ENCODE results near the gene ADAP1. TPM values are rescaled to one million over a fixed set of nuclear protein-coding genes. Genes with fewer than 3 reads are reported as not detected.

The ADAP1 gene
- total and polyA plus RNA-seq, 2 of the 8 experiments (the other 6 are each of a cell fraction or from before 2014, with no cell fraction given), result 5.8 to 6.1 TPM

GRCh38 chr7:967361-968082 is 13.0 kb upstream of the ADAP1 start:
- Histone ChIP-seq H3K56ac (replicated peaks; ENCODE audit: insufficient read length, low read depth, low read length) (no peak overlapping the region), H3K14ac (ENCODE audit: insufficient read length) (no peak overlapping the region), H3K9ac (replicated peaks in 1 of 4; ENCODE audit: extremely low read depth in 1 of 4, low read depth in 3 of 4, low read length in 3 of 4) (no peak overlapping the region), H3K4ac (replicated peaks; ENCODE audit: insufficient read length, low read depth, low read length) (no peak overlapping the region), H3K23me2 (ENCODE audit: low read depth, low read length) (no peaks in the 10 kb centered on the region), H3K23ac (ENCODE audit: insufficient read length) (no peak overlapping the region), H2BK15ac (ENCODE audit: low read length) (no peak overlapping the region), H2BK12ac (ENCODE audit: low read depth, low read length) (no peak overlapping the region), H2AK5ac (ENCODE audit: low read depth, low read length) (no peak overlapping the region), H2BK20ac (ENCODE audit: low read length) (no peak overlapping the region), H3K4me3 (ENCODE audit: extremely low read depth in 1 of 4, insufficient read depth in 2 of 4, low read depth in 3 of 4, low read length in 4 of 4) (no peak overlapping the region), H3K36me3 (ENCODE audit: control insufficient read depth in 2 of 4, insufficient read depth in 4 of 4, low read length in 3 of 4) (peaks cover 4 to 39% (median 19%) of the 10 kb centered on the region in 4 experiments), H4K8ac (ENCODE audit: extremely low read depth, insufficient read depth, low read length) (peak overlapping the region; percentile 22; the same call in 1 of the 2 replicates), H2AFZ (ENCODE audit: low read length) (no peak overlapping the region), H2BK5ac (ENCODE audit: low read depth, low read length) (no peak overlapping the region), H4K20me1 (replicated peaks in 1 of 2; ENCODE audit: control insufficient read depth in 1 of 2, insufficient read depth in 2 of 2, low read length in 2 of 2) (peaks cover 4 to 20% of the 10 kb centered on the region in 2 experiments), H3K4me2 (ENCODE audit: insufficient read depth in 1 of 2, low read depth in 2 of 2, low read length in 2 of 2) (no peak overlapping the region), H3K18ac (ENCODE audit: extremely low read depth, low read length) (no peak overlapping the region), H3K9me3 (ENCODE audit: insufficient read depth in 2 of 2, low read depth in 1 of 2, low read length in 1 of 2) (no peaks in the 10 kb centered on the region; a peak in 1 of 4 replicates), H2BK120ac (replicated peaks; ENCODE audit: low read depth, low read length) (no peak overlapping the region), H3K79me2 (ENCODE audit: control insufficient read depth in 1 of 2, insufficient read depth in 2 of 2, low read length in 2 of 2) (peaks cover 0 to 7% of the 10 kb centered on the region in 2 experiments; a peak in 1 of 4 replicates), H3K4me1 (replicated peaks in 1 of 4; ENCODE audit: control insufficient read depth in 3 of 4, insufficient read depth in 4 of 4, low read length in 3 of 4) (peaks cover 0 to 9% (median under 1%) of the 10 kb centered on the region in 4 experiments; a peak in 3 of 7 replicates), H3K79me1 (ENCODE audit: low read depth, low read length) (no peaks in the 10 kb centered on the region; the same call in 1 of the 2 replicates), H4K91ac (replicated peaks; ENCODE audit: insufficient read length, low read length) (no peak overlapping the region), H3K27me3 (replicated peaks in 1 of 4; ENCODE audit: control insufficient read depth in 3 of 4, extremely low read depth in 1 of 4, insufficient read depth in 3 of 4, low read length in 3 of 4) (no peaks in the 10 kb centered on the region), H3K27ac (ENCODE audit: low read depth, low read length) (no peak overlapping the region), H4K5ac (ENCODE audit: insufficient read length, low read depth, low read length) (no peak overlapping the region)
- 95% methylated on average over 34 of the region's 39 CpGs; no CpG with 5 or more reads in 1 of the 2 experiments for WGBS, 2 experiments (ENCODE audit: extremely low coverage in 1 of 2, insufficient coverage in 1 of 2, insufficient read length in 1 of 2, insufficient replicate concordance in 2 of 2, low coverage in 1 of 2, low lambda C conversion rate in 2 of 2, missing lambda C conversion rate in 1 of 2)
- DNase-seq (ENCODE audit: low read depth in 1 of 2, low spot score in 2 of 2) (no peak), FAIRE-seq (no peak)
- TF ChIP-seq RNF2 (IDR thresholded peaks at IDR 0.05; ENCODE audit: borderline replicate concordance, low read depth, low read length, missing control alignments, poor library complexity, severe bottlenecking) (no peak), ZNF274 (IDR thresholded peaks at IDR 0.05; ENCODE audit: borderline replicate concordance, extremely low read depth, low read length) (no peak), NANOG (IDR thresholded peaks at IDR 0.05; ENCODE audit: insufficient read depth, low read depth, low read length, poor library complexity, severe bottlenecking) (no peak), E2F6 (IDR thresholded peaks at IDR 0.05) (no peak)
- ChIA-PET POLR2A (ENCODE audit: partially characterized antibody) (interaction anchor here (0.9 to 2.1 kb wide), 9 partner anchors 8 to 284 kb away, joined by 3 to 10 read pairs (median 3); partner anchors contain the start of gene COX19), CTCF (ENCODE audit: partially characterized antibody) (interaction anchor here (0.7 to 4.6 kb wide), 12 partner anchors 8 to 98 kb away, joined by 3 to 37 read pairs (median 4); partner anchors contain the start of gene COX19)
